Activated effector memory CD4-positive, alpha-beta T cell treated with anti-CD3 and anti-CD28 coated beads, Interleukin-2, amount 50 U/mL, for 16 hours (primary cell): Measurements from ENCODE around the gene AKR1B1.
A peak's percentile ranks its signal among the peaks of the same experiment; 100 is the strongest.

Experiments used
- DNase-seq: peaks from one replicate; pipeline ENCODE4 v3.0.0-alpha.2; 2020

AKR1B1 gene

DNA sequence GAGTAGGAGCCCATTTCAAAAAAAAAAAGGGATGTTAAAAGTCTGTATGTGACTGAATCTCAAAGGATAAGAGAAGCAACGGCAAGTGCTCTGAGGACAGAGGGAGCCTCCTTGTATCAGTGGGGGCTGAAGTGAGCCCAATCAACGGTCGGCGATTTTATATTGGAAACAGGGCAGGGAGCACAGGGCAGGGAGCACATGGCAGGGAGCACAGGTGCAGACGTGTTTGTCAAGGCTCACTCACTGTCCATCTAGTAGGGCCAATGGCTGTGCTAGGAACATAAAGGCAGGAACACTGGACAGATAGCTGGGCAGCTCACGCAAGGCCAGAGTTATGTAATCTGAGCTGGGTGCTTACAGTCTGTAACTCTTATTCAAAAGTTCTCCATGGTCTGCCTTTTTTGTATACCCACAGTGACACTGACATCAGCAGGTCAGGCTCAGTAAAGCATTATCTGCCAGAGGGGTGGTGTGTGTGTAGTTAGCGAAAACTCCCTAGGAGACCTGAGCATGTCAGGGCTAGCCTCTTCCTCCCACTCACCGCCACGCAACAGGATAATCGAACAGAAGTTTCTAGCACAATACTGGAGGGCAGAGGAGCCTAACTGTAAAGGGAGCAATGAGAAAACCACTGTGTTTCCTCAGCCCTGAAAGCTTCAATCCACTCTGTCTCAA is 15.4 kb downstream of the AKR1B1 start:
- no peak for DNase-seq

DNA sequence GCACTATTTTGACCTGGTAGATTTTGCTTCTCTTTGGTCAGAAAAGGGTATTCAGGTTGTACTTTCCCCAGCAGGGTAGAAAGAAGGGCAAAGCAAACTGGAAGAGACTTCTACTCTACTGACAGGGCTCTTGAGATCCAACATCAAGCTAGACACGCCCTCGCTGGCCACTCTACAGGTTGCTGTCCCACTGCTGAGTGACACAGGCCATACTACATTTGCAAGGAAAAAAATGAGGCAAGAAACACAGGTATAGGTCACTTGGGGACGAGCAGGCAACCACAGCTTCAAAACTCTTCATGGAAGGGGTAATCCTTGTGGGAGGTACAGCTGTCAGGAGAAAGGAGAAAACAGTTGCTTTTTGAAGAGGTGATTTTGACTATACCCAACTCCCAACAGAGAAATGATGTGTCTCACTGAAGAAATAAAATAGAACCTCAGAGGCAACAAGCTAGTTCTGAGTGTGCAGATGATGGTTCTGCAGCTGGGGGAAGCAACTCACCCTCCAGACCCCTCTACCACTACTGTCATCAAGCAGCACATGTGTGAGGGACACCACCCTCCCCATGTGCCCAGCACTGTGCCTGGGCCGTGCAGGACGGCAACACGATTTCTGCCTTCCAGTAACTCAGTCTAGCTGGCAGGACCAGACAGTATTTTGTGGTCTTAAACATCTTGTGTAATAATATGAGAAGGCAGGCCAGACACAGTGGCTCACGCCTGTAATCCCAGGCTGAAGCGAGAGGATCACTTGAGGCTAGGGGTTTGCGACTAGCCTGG is 16.3 kb downstream of the AKR1B1 start:
- no peak for DNase-seq

DNA sequence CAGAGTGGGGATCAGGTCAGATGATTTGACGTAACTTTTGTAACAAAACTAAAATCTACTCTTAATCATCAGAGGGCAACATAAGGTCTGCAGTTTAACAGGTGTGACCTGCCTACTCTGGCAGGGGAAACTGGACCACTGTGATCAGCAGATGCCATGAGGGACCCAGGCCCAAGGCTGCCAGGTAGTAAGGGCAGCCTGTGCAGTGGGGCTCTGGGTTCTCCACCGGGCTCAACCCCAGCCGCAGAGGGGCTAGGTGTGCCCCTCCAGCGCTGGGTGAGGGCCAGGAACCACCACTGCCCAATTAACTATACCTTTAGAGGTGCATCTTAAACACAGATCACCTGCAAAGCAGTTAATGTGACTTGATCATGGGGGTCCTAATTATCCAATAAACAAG is 17.6 kb downstream of the AKR1B1 start:
- DNase-seq: no peak

DNA sequence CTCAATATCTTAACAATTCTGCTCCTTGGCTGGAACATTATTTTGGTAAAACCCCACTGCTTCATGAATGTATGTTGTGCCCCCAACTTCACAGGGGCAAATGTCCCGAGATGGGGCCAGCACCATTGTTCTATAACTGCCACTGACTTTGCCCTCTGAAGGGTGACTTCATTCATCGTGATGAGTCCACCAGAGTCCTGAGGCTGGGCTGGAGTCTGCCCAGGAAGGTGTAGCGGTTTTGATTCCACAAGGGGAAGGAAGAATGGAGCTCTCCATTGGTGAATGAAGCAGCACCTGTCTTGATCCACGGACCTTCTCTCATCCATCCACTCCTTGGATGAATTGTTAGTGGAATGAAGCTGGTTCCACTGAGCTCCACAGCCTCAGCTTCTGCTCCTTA is 18.4 kb downstream of the AKR1B1 start:
- no peak for DNase-seq

DNA sequence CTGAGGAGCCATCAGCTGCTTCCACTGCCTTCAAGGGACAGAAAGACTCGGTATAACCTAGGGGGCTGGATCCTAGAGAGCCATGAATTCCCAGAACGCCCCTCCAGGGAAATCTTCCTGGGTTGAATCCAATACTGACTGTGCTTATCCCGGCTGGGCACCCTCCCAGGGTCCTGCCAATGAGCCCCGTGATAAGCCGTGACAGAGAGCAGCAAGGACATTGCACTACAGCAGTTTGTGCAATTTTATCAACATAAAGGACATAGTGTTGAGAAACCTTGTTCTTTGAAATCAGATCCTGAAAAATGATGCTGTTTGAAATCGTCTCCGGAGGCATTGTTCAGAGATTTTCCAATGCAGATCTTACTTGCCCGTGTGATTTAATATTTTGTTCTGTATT is 18.8 kb downstream of the AKR1B1 start:
- DNase-seq: no peak

DNA sequence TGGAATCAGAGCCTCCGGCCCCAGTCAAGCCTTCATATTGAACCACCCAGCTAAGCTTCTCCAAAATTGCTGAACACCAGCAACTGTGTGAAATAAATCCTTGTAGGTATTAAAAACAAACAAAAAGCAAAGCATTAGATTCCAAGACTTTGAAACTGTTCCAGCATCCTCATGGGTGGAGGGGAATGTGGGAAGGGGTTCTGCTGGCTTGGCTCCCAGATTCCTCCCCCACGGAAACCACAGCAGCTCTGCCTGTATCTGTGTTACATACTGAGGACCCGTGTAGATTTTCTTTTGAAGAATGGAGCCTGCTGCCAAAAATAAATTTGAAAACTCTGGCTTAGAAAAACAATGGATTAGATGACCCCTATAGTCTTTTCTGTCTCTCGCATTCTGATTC is 20.0 kb downstream of the AKR1B1 start:
- DNase-seq: no peak

DNA sequence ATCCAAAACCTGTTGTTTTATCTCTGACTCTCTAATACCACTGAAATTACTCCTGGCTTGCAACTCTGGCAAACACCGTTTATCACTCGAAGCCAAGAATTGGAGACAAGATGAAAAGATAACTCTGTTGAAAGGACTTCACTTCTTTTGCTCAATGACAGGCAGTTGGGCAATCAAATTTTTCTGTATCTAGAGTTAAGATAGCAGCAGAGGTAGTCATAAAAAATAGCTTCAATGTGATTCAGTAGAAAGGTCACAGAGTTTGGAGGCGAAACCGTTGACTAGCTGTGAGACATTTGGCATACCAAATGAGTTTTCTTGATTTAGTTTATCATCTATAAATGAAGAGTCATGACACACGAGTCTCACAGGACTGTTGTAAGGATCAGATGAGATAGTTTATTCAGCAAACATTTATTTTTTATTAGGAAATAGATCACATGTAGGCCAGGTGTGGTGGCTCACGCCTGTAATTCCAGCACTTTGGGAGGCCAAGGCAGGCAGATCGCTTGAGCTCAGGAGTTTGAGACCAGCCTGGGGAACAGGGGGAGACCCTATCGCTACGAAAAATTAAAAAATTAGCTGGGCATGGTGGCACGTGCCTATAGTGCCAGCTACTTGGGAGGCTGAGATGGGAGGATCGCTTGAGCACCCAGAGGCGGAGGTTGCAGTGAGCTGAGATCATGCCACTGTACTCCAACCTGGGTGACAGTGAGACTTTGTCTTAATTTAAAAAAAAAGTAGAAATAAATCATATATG is 23.6 kb downstream of the AKR1B1 start:
- no peak for DNase-seq

DNA sequence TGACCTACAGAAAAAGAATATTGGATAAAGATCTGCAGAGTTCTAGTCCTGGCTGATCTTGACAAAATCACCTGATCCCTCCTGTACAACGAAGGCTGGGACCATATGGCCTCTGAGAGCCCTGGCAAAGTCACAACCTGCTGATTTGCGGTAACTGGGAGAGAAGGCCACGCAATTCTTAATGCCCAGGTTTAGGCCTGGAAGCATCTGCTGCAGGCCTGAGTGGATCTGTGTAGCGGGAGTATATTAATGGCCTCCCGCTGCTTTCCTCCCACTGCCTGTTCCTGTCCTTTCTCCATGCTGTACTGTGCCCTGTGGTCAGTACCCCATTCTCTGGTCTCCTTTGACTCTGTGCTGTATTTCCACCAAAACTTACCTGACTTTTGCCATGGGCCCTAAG is 24.2 kb downstream of the AKR1B1 start:
- no peak for DNase-seq

DNA sequence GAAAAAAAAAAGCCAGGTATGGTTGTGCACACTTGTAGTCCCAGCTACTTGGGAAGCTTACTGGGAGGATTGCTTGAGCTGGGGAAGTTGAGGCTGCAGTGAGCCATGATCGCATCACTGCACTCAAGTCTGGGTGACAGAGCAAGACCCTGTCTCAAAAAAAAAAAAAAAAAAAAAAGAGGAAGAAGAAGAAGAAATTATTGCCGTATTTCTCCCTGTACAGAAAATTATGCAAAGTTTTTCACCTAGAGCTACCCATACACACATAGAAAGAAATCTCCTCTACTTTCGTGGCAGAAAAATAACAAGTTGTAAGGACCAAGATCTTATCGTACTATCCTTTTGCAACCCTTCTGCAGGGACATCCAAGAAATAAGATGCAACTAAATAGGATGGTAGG is 25.5 kb downstream of the AKR1B1 start:
- no peak for DNase-seq

DNA sequence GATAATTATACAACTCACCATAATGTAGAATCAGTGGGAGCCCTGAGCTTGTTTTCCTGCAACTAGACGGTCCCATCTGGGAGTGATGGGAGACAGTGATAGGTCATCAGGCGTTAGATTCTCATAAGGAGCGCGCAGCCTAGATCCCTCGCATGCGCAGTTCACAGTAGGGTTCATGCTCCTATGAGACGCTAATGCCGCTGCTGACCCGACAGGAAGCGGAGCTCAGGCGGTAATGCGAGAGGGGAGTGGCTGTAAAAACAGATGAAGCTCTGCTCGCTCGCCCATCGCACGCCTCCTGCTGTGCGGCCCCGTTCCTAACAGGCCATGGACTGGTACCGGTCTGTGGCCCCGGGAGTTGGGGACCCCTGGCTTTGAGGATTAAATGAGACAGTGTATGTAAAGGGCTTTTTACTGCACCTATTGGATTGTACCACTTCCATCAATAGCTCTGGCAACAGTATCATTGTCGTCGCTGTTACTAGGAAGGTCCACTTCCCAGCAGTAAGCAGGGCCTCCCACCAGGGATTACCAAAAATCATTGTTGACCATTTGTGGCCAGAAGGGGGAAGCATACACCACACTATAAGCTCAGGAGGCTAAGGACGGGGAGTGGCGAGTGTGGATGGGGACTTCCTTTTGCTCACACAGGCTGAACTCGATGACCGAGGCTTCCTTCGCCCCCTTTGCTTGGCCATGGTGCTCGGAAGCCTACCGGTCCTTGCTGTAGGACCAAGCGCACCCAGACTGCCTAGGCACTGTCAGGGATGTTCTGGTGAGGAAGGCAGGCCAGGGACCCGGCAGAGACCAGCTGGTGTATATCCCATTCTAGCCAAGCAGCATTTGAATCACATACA is 26.4 kb downstream of the AKR1B1 start:
- peak; percentile 89 for DNase-seq

DNA sequence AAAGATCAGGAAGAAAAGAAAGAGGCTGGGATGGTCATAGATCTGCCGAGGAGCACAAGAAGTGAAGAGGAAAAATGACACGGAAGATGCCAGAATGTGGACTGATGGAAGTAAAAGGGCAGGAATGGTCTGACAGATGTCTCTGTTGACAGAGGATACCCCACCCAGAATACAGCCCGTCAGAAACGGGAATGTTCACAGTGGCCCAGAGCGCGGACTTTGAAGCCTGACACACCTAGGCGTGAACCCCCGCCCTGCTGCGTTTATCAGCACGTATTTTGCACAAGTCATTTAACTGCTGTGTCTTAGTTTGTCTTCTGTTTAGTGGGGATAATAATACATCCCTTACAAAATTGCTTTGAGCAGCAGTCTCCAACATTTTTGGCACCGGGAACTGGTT is 27.1 kb downstream of the AKR1B1 start:
- DNase-seq: no peak

DNA sequence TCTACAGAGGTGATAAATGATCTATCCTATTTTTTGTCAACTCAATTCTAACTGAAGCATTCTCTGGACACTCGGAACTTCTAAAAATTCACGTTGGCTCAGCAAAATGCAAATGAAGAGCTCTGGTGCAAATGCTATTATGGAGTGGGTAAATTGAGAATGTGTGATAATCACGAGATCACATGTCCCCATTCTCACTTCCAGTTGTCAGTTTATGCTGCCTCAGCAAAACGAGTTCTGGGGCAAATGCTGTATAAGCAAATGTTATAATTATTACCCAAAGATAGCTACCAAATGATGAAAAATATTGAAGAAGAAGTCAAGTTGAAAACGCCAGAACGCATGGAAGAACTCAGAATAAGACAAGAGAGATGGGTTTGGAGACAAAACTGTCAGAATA is 29.4 kb downstream of the AKR1B1 start:
- no peak for DNase-seq

DNA sequence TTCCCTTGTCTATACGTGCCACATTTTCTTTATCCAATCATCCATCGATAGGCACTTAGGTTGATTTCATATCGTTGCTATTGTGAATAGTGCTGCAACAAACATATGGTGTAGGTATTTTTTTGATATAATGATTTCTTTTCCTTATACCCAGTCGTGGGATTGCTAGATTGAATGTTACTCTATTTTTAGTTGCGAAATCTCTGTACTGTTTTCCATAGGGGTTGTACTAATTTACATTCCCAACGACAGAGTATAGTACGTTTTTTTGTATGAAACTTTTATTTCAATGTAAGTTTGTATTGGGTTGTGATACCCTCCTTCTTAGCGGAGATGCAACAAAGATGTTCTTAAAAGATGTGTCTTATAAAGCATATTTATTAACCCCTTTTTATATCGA is 30.0 kb downstream of the AKR1B1 start:
- DNase-seq: no peak

DNA sequence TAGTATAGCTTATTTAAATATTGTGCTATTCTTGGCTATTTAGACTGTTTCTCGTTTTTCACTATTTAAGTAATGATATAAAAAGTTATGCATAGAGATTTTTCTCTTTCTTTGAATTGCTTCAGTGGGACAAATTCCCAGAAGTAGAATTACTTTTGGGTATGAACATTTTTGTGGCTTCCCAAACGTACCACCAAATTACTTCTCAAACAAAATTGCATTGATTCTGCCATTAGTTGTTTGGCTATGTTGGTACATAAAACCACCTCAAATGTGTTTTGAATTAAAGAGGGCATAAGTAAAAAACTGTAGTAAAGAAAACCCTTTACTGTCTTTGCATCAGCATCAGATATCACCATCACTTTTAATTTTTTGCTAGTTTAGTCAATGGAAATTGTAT is 31.0 kb downstream of the AKR1B1 start:
- DNase-seq: no peak

DNA sequence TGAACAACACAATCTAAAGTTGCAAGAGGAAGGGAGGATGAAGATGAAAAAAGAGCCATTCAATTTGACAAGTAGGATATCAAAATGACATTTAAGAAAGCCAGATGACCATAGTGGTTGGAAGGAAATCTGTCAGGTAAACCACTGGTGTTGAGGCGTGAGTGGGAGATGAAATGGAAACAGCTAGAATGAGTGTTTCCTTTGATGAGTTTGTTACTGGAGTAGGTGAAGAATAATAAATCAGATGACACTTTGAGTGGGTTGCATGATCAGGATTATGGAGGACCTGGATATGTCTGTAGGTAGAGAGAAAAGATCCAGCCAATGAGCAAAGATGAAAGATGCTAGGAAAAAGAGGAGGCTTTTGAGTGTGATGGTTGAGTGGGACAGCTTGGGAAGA is 33.1 kb downstream of the AKR1B1 start:
- no peak for DNase-seq

DNA sequence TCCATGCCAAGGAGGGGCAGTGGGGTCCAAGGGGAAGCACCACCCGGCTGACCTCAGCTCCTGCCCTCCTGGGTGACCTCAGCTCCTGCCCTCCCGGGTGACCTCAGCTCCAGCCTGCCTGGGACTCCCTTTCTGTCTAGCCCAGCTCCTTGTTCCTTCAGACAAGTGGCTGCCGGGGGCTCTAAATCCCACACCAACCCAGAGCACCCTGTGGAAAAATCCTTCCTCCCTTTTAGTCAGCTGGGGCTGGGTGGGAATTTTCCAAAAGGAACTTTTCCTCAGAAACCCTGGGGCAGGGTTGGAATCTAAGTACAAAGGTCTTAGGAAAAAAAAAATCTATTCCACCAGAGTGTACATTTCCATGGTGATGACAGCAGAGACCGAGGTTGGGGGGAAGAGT is 36.3 kb downstream of the AKR1B1 start:
- DNase-seq: no peak

DNA sequence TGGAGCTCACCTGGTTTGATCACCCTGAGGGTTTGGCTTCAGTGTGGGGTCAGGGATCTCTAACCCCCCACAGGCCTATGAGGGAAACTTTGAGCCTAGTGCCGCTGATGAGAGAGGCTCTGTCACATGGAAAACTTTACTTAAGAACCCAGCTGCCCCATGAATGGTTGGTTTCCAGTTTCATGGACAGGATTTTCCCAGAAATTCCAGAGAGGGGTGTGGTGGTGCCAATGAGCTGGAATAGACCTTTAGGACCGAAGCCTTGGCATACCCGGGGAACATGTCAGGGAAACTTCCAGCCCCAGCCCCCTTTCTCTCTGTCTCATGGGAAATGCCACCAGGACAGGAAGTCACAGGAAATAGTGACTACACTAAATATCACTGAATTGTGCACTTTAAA is 36.9 kb downstream of the AKR1B1 start:
- no peak for DNase-seq

DNA sequence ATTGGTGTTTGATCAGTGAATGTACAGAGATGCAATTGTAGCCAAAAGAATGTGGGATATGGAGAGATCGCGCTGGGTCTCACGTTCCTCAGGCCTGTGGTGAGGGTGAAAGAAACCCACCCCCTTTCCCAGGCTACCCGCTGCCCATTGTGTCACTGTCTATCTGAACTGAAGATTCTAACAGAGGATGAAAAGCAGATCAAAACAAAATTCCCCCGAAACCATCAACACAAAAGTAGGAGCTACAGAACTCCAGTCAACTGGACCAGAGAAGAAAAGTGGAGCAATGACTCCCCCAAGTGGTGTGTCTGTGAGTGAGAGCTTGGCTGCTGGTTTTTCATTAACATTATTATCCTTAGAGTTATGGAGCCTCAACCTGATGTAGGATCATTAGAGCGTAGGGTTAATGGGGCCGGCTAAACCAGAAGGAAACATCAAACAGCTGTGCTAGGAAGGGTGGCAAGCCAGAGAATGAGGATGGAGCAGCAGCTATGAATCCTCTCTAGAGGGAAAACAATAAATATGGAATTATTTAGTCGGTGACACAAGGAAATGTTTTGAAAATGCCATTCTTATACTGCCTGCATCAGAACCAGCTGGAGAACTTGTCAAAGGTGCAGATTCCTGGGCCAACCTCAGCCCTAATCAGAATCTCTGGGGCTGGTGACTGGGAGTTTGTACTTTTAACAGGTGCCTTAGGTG is 38.3 kb downstream of the AKR1B1 start:
- no peak for DNase-seq

DNA sequence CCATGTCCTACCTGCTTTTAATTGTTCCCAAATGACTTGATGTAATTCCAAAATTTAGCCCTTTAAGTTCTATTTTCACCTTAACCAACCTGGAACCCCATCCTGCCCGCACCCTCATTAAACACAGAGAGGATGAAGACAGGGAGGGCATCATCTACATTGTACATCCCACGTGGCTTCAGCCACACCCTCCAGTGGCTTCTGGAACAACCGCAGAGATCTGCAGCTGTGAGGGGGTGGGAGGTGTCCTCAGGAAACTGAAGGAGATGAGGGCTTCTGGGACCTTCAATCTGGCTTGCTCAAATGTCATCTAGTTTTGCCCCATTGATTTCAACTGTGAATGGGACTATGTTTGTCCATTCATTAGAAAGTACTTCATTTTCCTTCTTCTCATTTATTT is 39.0 kb downstream of the AKR1B1 start:
- DNase-seq: no peak

DNA sequence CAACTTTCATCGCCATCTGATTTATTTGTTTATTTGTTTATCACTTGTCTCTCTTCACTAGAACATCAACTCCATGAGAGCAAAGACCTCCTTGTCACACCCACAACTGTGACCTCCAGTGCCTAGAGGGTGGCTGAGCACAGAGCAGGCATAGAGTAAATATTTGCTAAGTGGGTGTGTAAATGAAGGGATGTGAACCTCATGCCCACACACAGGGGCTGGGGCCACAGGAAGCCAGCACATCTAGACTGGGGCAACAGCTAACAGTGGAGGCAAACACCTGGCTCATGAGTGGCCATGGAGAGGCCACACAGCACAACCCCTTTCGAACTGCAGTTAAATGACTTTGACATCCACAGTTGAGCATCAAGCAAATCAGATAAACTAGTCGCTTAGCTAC is 39.8 kb downstream of the AKR1B1 start:
- DNase-seq: no peak

DNA sequence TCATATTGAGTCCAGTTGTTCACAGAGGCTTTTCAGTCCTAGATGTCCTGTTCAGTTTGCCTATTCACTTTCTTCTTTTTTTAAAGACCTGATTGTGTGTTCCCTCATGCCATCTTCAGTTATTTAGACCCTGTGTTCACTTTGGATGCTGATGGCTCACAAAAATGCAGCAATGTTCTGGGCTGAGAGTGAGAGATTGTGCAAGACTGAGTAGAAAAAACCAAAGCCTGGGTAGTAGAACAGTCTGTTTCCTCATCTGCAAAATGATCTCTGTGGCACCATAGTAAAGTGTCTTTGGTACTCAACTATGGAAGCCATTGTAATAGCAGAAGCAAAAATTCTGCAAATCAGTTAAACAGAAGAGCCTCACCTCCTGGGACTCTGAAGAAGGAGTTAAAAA is 43.2 kb downstream of the AKR1B1 start:
- no peak for DNase-seq

DNA sequence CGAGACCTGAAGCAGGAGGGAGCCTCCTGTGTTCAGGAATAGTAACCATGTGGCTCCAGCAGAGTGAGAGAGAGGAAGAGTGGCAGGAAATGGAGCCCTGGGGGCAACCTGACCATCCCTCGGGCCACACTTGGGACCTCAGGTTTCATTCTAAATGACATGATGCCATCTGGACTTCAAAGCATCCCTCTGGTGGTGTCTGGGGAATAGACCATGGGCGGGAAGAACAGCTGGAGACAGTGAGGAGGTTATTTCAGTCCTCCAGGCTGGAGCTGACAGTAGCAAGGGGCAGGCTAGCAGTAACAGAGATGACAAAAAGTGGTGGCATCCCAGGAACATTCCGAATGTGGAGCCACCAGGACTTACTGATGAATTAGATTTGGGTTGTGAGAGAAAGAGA is 44.8 kb downstream of the AKR1B1 start:
- no peak for DNase-seq

DNA sequence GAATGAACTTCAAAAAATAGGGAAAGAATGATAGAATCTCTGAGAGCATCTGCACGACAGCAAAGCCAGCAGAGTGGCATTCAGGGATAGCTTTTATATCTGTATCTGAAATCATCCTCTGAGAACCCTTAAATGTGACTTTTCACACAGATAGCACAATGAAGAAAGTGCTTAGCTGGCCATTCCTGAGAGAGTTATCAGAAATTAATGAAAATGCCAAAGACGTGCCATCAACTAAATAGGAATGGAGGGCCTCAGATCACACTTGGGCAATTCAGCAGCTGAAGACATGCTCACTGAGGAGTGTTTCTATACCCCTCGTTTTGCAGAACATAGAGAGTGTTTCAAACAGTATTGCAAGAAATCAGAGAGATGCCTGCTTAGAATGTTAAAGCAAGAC is 51.6 kb downstream of the AKR1B1 start:
- DNase-seq: no peak
